SU-DHL-6 (cell line): ENCODE data around the gene CFAP251.

ENCODE experiments used
- EZH2phosphoT487 ChIP-seq: fragments of 200-600 bp; sonication (generic), shearing (Covaris generic); conservative IDR thresholded peaks from 2 replicates; pipeline ENCODE4 v1.6.1; 2018; ENCODE audit warnings: mild to moderate bottlenecking, antibody characterized with exemption, low read length, moderate library complexity, mixed read lengths
- TF ChIP-seq, protein P1 (sequence below): fragments of 200-600 bp; sonication (generic); IDR thresholded peaks from one replicate; pipeline ENCODE4 v1.5.1; 2017; ENCODE audit warnings: antibody characterized with exemption, mild to moderate bottlenecking, low read length, moderate library complexity; ENCODE audit not compliant: insufficient read depth, poor library complexity, severe bottlenecking

DNA sequence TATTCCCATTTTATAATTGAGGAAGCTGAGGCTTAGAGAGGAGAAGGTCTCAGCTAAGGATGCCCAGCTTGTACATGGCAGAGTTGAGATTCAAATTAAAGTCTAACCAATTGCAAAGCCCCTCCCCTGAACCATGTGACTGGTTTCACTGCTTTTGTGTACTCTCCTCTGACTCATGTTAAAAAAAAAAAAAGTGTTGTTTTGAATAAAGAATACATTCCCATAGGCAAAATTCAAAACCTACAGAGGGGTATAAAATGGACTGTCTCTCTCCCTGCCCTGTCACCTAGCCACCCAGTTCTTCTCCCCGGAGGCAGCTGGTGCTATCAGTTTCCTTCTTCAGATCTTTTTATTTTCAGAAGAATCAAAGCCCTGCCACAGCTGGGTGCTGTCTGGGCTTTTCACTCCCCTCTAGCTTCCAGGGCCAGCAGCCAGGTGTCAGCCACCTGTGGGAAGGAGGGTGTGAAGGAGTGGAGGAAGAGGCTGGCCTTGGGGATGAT is 24.4 kb upstream of the CFAP251 start:
- TF ChIP-seq, protein P1, sequence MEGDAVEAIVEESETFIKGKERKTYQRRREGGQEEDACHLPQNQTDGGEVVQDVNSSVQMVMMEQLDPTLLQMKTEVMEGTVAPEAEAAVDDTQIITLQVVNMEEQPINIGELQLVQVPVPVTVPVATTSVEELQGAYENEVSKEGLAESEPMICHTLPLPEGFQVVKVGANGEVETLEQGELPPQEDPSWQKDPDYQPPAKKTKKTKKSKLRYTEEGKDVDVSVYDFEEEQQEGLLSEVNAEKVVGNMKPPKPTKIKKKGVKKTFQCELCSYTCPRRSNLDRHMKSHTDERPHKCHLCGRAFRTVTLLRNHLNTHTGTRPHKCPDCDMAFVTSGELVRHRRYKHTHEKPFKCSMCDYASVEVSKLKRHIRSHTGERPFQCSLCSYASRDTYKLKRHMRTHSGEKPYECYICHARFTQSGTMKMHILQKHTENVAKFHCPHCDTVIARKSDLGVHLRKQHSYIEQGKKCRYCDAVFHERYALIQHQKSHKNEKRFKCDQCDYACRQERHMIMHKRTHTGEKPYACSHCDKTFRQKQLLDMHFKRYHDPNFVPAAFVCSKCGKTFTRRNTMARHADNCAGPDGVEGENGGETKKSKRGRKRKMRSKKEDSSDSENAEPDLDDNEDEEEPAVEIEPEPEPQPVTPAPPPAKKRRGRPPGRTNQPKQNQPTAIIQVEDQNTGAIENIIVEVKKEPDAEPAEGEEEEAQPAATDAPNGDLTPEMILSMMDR, result no peak
- TF ChIP-seq EZH2phosphoT487, result no peak
